AG09309 (cell line): ENCODE measurements around the gene PSKH1.
"Not testable (repeated sequence)": the region's sequence is repeated elsewhere in the genome, so short reads cannot be mapped to it uniquely, and the experiment has no call there.

ENCODE experiments used
- DNase-seq: peaks from one replicate; pipeline ENCODE4 v3.0.0-alpha.2; 2010; ENCODE audit warnings: low read depth
- H3K4me3 ChIP-seq: 2 replicates; pipeline ENCODE4 v1.5.1; 2011; ENCODE audit warnings: mild to moderate bottlenecking, low read depth, low read length, moderate library complexity; ENCODE audit not compliant: control insufficient read depth
- TF ChIP-seq, protein P1 (sequence below): IDR thresholded peaks from 2 replicates; pipeline ENCODE4 v1.5.1; 2011; ENCODE audit warnings: mild to moderate bottlenecking, low read depth, low read length, inconsistent platforms; ENCODE audit not compliant: insufficient read depth, control insufficient read depth; ENCODE audit errors: missing control alignments

The PSKH1 gene

DNA sequence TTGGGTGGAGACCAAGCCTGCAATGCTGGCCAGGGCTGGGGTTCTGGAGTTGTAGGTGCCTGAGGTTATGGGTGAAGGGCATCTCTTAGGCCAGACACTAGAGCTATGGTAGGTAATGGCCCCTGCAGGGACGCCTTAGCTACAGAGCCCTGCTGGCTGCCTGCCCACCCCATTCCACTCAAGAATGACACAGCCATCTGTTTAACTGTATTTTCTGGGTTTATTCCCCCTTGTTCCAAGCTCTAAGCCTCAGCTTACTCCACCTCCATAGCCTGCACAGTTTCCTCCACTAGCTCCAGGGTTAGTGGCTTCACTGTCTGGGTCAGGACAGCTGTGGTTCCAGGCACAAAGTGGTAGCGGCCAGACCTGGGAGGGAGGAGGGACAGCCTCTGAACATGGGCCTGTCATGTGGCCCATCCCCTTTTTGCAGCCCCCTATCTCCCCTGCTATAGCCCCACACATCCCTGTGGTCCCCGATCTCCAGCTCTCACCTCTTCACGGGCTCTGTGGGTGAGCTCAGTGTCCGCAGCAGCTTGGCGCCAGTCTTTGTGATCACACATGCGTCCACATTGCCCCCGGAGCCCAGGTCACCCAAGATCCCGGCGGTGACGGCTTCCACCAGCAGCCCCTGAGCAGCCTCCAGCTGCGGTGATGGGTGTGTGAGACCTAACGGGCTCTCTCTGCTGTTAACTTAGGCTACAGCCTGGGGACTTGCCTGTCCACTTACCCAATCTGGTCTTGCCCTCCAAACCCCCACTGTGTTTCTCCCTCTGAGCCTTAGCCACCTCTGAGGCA, 41.4 kb downstream of the PSKH1 start:
- DNase-seq = no peak
- TF ChIP-seq, protein P1, sequence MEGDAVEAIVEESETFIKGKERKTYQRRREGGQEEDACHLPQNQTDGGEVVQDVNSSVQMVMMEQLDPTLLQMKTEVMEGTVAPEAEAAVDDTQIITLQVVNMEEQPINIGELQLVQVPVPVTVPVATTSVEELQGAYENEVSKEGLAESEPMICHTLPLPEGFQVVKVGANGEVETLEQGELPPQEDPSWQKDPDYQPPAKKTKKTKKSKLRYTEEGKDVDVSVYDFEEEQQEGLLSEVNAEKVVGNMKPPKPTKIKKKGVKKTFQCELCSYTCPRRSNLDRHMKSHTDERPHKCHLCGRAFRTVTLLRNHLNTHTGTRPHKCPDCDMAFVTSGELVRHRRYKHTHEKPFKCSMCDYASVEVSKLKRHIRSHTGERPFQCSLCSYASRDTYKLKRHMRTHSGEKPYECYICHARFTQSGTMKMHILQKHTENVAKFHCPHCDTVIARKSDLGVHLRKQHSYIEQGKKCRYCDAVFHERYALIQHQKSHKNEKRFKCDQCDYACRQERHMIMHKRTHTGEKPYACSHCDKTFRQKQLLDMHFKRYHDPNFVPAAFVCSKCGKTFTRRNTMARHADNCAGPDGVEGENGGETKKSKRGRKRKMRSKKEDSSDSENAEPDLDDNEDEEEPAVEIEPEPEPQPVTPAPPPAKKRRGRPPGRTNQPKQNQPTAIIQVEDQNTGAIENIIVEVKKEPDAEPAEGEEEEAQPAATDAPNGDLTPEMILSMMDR = no peak
- peak overlapping the region; percentile 98 for H3K4me3 ChIP-seq

DNA sequence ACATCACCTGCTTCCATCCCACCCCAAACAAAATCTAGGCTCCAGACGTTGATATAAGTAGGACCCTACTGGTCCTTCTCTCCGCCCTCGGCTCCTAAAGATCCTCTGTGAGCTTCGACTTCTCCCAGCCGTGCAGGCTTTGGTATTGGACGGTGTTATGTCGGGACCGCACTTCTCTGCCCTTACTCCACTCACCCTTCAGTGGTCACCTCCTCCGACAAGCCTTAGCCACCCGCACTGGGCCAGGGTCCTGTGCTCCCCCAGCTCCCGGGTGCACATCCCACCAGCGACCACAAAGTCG, 42.0 kb downstream of the PSKH1 start:
- DNase-seq = no peak
- TF ChIP-seq, protein P1 = no peak
- H3K4me3 ChIP-seq = peak overlapping the region; percentile 98

DNA sequence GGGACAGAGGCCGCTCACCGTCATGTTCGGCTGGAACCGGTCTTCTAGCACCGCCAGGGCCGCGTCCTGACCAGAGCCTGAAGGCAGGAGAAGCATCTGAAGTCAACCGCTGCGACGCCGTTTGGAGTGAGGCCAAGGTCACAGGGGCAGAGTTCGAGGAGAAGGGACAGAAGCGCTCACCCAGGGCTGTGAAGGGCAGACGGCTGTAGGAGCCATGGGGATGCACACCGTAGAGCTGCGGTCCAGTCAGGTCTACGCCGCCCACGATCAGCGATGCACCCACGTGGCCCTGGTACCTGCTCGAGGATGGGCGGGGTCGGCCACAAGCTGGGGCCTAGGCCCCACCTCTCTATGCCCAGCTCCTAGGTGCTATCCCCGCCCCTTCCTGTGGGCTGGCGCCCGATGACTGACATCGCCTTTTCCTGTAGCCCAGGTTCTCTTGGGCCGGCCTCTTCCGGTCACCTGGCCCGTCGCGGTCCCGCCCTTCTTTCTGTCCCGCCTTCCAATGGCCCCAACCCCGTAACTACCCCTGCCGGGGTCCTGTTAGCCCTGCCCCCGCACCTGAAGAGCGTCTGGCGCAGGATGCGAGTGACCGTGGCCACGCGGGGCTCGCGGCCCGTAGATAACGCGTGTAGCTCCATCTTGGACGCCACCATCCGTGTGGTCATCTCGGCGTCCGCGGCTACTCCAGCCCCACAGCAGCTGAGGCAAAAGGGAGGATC, 42.5 kb downstream of the PSKH1 start:
- peak; percentile 65 for DNase-seq
- H3K4me3 ChIP-seq = peak overlapping the region; percentile 98
- TF ChIP-seq, protein P1 = no peak

DNA sequence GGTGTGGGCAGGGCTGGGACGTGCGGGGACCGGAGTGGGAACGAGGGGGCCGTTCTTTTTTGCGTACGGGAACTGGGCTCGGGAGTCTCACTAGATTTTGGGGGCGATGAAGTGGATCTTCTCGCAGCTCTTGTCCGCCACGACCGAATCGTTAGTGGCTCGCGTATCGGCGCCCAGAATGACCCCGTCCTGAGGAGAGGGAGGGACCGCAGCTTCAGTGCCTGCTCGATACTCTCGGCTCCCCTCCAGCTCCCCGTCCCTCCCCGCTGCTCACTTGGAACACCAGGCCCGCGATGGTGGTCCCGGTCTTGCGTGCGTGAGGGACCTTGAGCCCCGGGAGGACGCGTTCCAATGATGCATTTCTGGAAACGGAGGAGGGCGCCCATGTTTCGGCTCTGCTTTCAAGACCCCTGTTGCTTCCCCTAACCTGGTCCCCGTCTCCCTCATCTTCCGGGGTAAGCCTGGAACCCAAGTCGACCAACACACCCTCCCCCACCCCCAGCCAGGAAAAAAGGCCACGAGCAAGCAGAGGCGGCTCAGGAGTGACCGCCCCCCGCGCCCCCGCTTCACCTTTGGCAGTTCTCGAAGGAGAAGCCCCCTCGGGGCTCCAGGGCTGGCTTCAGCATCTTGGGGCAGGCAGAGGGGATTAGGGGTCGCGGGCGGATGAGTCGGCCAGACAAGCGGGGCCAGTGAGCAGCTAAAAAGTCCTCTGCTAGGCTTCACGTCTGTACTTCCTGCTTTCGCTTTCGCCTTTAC, 43.2 kb downstream of the PSKH1 start, which contains the start of gene PSMB10:
PSMB10 (minus strand) TSS at position 727 of the 756 bp plus-strand sequence; CDS start at position 626, 101 bp downstream.
- peak within 1 kb of the TSS; percentile 98 for H3K4me3 ChIP-seq
- peak; percentile 38 for DNase-seq
- TF ChIP-seq, protein P1 = no peak

DNA sequence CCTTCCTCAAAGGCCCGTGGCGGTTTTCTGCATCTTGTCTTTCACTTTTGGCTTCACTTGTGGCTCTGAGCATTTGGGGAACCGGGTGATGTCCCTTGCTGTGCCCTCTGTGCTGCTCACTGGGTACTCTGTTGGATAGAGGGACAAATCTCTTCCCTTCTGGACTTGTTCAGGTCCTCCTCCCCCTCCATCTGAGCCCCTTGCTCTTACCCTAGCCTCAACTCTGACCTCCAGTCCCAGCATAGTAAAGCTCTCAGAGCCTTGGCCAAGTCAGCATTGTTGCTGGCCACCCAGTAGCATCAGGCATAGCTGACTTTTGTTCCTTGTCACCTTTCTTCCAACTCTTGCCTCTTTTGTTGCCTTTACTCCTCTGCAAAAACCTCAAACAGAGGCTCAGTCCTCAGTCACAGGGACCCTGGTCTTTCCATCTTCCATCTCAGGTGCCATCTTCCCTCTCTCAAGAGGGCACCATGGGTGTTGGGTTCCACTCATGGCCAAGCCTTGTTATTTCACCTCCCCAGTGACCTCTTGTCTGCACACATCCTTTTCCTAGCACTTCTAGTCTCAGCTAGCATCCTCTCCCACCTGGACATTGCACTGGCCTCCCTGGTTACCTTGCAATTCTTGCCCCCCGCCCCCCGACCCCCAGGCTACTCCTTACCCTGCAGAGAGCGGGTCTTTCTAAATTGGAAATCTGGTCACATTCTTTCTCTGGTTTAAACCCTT, 44.0 kb downstream of the PSKH1 start:
- no peak for DNase-seq
- H3K4me3 ChIP-seq = peak overlapping the region; percentile 98
- TF ChIP-seq, protein P1 = no peak

DNA sequence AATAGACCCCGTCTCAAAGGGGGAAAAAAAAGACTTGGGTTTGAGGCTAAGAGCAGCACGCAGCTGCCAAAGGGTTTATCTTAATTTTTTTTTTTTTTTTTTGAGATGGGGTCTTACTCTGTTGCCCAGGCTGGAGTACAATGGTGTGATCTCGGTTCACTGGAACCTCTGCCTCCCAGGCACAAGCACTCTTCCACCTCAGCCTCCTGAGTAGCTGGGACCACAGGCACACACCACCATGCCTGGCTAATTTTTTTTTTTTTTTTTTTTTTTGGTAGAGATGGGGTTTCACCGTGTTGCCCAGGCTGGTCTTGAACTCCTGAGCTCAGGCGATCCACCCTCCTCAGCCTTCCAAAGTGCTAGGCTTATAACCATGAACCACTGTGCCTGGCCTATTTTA, 44.7 kb downstream of the PSKH1 start:
- DNase-seq, H3K4me3 ChIP-seq: not testable (repeated sequence)
